Loucy (cell line): ENCODE measurements around the gene CARS2.
"Not testable (repeated sequence)": the region's sequence is repeated elsewhere in the genome, so short reads cannot be mapped to it uniquely, and the experiment has no call there.

Experiments
- H2AFZ ChIP-seq: fragments of 200-600 bp; sonication (generic); 2 replicates; pipeline ENCODE4 v1.6.0; 2016; ENCODE audit warnings: antibody characterized with exemption, mild to moderate bottlenecking, low read length, moderate library complexity
- H3F3A ChIP-seq: fragments of 200-600 bp; 2 replicates; pipeline ENCODE4 v1.6.0; 2016; ENCODE audit warnings: antibody characterized with exemption, low read depth, mild to moderate bottlenecking
- H3K27me3 ChIP-seq: fragments of 200-600 bp; sonication (generic); 2 replicates; pipeline ENCODE4 v1.6.1; 2014; ENCODE audit warnings: low read length, mild to moderate bottlenecking; ENCODE audit not compliant: insufficient read depth, poor library complexity, severe bottlenecking
- H3K36me3 ChIP-seq: fragments of 200-600 bp; sonication (generic); 2 replicates; pipeline ENCODE4 v1.6.1; 2016; ENCODE audit warnings: low read length; ENCODE audit not compliant: insufficient read depth
- H3K4me1 ChIP-seq: fragments of 200-600 bp; sonication (generic); 2 replicates; pipeline ENCODE4 v1.5.1; 2014; ENCODE audit warnings: low read length, mild to moderate bottlenecking; ENCODE audit not compliant: insufficient read depth, poor library complexity, severe bottlenecking
- H3K4me2 ChIP-seq: fragments of 200-600 bp; sonication (generic); 2 replicates; pipeline ENCODE4 v1.6.0; 2014; ENCODE audit warnings: antibody characterized with exemption, low read length, low read depth, mild to moderate bottlenecking; ENCODE audit not compliant: poor library complexity, severe bottlenecking
- H3K4me3 ChIP-seq: fragments of 200-600 bp; sonication (generic); 2 replicates; pipeline ENCODE4 v1.5.1; 2014; ENCODE audit warnings: low read length, mild to moderate bottlenecking, mixed read lengths; ENCODE audit not compliant: poor library complexity, severe bottlenecking
- H3K79me2 ChIP-seq: fragments of 200-600 bp; sonication (generic); 2 replicates; pipeline ENCODE4 v1.6.1; 2014; ENCODE audit warnings: low read length; ENCODE audit not compliant: insufficient read depth
- H3K9ac ChIP-seq: fragments of 200-600 bp; sonication (generic); 2 replicates; pipeline ENCODE4 v1.6.0; 2014; ENCODE audit warnings: mild to moderate bottlenecking, low read depth, low read length, moderate library complexity; ENCODE audit not compliant: poor library complexity, severe bottlenecking
- H3K9me2 ChIP-seq: fragments of 200-600 bp; sonication (generic); replicated peaks from 2 replicates; pipeline ENCODE4 v1.6.1; 2016; ENCODE audit warnings: low read depth, low read length, mixed read lengths
- H3K9me3 ChIP-seq: fragments of 200-600 bp; sonication (generic); 2 replicates; pipeline ENCODE4 v1.6.1; 2014; ENCODE audit warnings: mild to moderate bottlenecking, antibody characterized with exemption, low read length, low read depth; ENCODE audit not compliant: insufficient read depth
- H4K20me1 ChIP-seq: fragments of 200-600 bp; sonication (generic); 2 replicates; pipeline ENCODE4 v1.6.0; 2014; ENCODE audit warnings: antibody characterized with exemption, low read length, mild to moderate bottlenecking; ENCODE audit not compliant: insufficient read depth, poor library complexity, severe bottlenecking
- CTCF ChIP-seq: fragments of 200-600 bp; sonication (generic); conservative IDR thresholded peaks from 2 replicates; pipeline ENCODE4 v1.5.1; 2014; ENCODE audit warnings: mild to moderate bottlenecking, antibody characterized with exemption, low read length
- EZH2phosphoT487 ChIP-seq: fragments of 200-600 bp; IDR thresholded peaks from 2 replicates; pipeline ENCODE4 v1.6.1; 2018; ENCODE audit warnings: antibody characterized with exemption, mild to moderate bottlenecking, moderate library complexity, borderline replicate concordance

CARS2 gene

GRCh38 chr13:110610955-110611595 lies 94.8 kb downstream of the CARS2 start:
- peaks cover 17% of the 10 kb centered on the region for H3K27me3 ChIP-seq
- H3K9me3 ChIP-seq = no peaks in the 10 kb centered on the region
- H3K36me3 ChIP-seq = no peaks in the 10 kb centered on the region
- H3K79me2 ChIP-seq = peaks cover 6% of the 10 kb centered on the region
- no peaks in the 10 kb centered on the region for H4K20me1 ChIP-seq
- H3F3A ChIP-seq = no peaks in the 10 kb centered on the region
- no peak overlapping the region for H3K9ac ChIP-seq
- no peaks in the 10 kb centered on the region for H3K4me1 ChIP-seq
- TF ChIP-seq EZH2phosphoT487 = no peak
- H3K9me2 ChIP-seq = no peaks in the 10 kb centered on the region
- no peak overlapping the region for H3K4me2 ChIP-seq
- no peak overlapping the region for H3K4me3 ChIP-seq
- no peak overlapping the region for H2AFZ ChIP-seq

GRCh38 chr13:110607675-110608224 lies 98.2 kb downstream of the CARS2 start:
- Histone ChIP-seq H3K9me2 (no peaks in the 10 kb centered on the region), H3K27me3 (peaks cover 4% of the 10 kb centered on the region), H3K79me2 (no peaks in the 10 kb centered on the region), H3K4me1 (no peaks in the 10 kb centered on the region), H3K9me3 (no peaks in the 10 kb centered on the region), H4K20me1 (no peaks in the 10 kb centered on the region), H3K9ac (no peak overlapping the region), H3K4me3 (no peak overlapping the region), H2AFZ (no peak overlapping the region), H3K4me2 (no peak overlapping the region), H3F3A (no peaks in the 10 kb centered on the region), H3K36me3 (no peaks in the 10 kb centered on the region)
- TF ChIP-seq CTCF (no peak), EZH2phosphoT487 (no peak)

GRCh38 chr13:110606281-110606680 lies 99.6 kb downstream of the CARS2 start:
- not testable (repeated sequence) for H4K20me1 ChIP-seq, H3K27me3 ChIP-seq, H3K4me1 ChIP-seq, H3K9me2 ChIP-seq, H2AFZ ChIP-seq, H3K4me3 ChIP-seq, H3K36me3 ChIP-seq, H3K9me3 ChIP-seq, H3K4me2 ChIP-seq, H3F3A ChIP-seq, H3K9ac ChIP-seq, H3K79me2 ChIP-seq

- H3F3A ChIP-seq = no peaks in the 10 kb centered on the region
- TF ChIP-seq EZH2phosphoT487 = no peak
- TF ChIP-seq CTCF = no peak
Observed at GRCh38 chr13:110605132-110605531, 100.8 kb downstream of the CARS2 start.

More at GRCh38 chr13:110605132-110605531, 100.8 kb downstream of the CARS2 start:
- H3K4me1 ChIP-seq = no peaks in the 10 kb centered on the region
- H2AFZ ChIP-seq = no peak overlapping the region
- H3K4me3 ChIP-seq = no peak overlapping the region
- no peaks in the 10 kb centered on the region for H4K20me1 ChIP-seq
- no peaks in the 10 kb centered on the region for H3K27me3 ChIP-seq
- no peaks in the 10 kb centered on the region for H3K36me3 ChIP-seq
- no peak overlapping the region for H3K4me2 ChIP-seq
- no peak overlapping the region for H3K9ac ChIP-seq
- H3K79me2 ChIP-seq = no peaks in the 10 kb centered on the region
- no peaks in the 10 kb centered on the region for H3K9me3 ChIP-seq
- H3K9me2 ChIP-seq = no peaks in the 10 kb centered on the region
